Measurements from ENCODE around the gene SBNO1. TPM values are rescaled to one million over a fixed set of nuclear protein-coding genes. Genes with fewer than 3 reads are reported as not detected.

Gene SBNO1
- total and polyA plus RNA-seq, 2 donors (not counting 3 experiments of a cell fraction or from before 2014, with no cell fraction given) = 4.8 to 34.2 TPM

GRCh38 chr12:123404581-123404980 is 39.9 kb upstream of the SBNO1 start:
- Histone ChIP-seq H3K27ac (ENCODE audit: insufficient read depth, low read depth, low read length) (no peak overlapping the region), H3K4me3 (replicated peaks in 1 of 3; ENCODE audit: insufficient read depth in 1 of 3, low read depth in 1 of 3, low read length in 3 of 3) (no peak overlapping the region), H3K4me1 (ENCODE audit: control insufficient read depth, extremely low read depth, insufficient read depth, low read length) (no peaks in the 10 kb centered on the region), H3K9me3 (replicated peaks; ENCODE audit: control insufficient read depth, insufficient read depth, low read length) (no peaks in the 10 kb centered on the region), H3K27me3 (ENCODE audit: control insufficient read depth in 2 of 2, insufficient read depth in 2 of 2, low read length in 2 of 2) (no peaks in the 10 kb centered on the region), H4K20me1 (replicated peaks; ENCODE audit: control insufficient read depth, extremely low read depth, insufficient read depth, low read length) (no peaks in the 10 kb centered on the region), H3K4me2 (ENCODE audit: insufficient read depth, low read length) (no peak overlapping the region), H3K9ac (replicated peaks; ENCODE audit: extremely low read depth, insufficient read depth, low read length) (no peak overlapping the region), H3K36me3 (ENCODE audit: control insufficient read depth in 2 of 2, extremely low read depth in 1 of 2, insufficient read depth in 2 of 2, low read length in 2 of 2) (peaks cover 25 to 44% of the 10 kb centered on the region in 2 experiments), H3K9me1 (replicated peaks; ENCODE audit: control insufficient read depth, extremely low read depth, insufficient read depth, low read length) (no peaks in the 10 kb centered on the region), H3K79me2 (ENCODE audit: control insufficient read depth, insufficient read depth, low read length) (peaks cover 37% of the 10 kb centered on the region), H2AFZ (ENCODE audit: low read depth, low read length) (no peak overlapping the region)
- FAIRE-seq (peak; percentile 59), DNase-seq (ENCODE audit: low read depth, low spot score) (no peak)
- dilution Hi-C loops (cut with MboI; ENCODE audit: extremely low pct_ligation_motif_present, low sequenced_read_pairs) (no loop called here), intact Hi-C loops (cut with micrococcal nuclease) (no loop called here)
- ChIA-PET CTCF (no interaction called here), POLR2A (interaction anchor here (0.5 to 0.8 kb wide), 2 partner anchors 53 to 118 kb away, joined by 3 read pairs; partner anchors contain the start of gene SNRNP35)
- TF ChIP-seq JUN (IDR thresholded peaks at IDR 0.05; ENCODE audit: borderline replicate concordance, insufficient read depth, insufficient read length, low read depth) (no peak), POLR2A (IDR thresholded peaks at IDR 0.05; ENCODE audit: low read depth, low read length) (no peak)
- TF ChIP-seq, protein P1, sequence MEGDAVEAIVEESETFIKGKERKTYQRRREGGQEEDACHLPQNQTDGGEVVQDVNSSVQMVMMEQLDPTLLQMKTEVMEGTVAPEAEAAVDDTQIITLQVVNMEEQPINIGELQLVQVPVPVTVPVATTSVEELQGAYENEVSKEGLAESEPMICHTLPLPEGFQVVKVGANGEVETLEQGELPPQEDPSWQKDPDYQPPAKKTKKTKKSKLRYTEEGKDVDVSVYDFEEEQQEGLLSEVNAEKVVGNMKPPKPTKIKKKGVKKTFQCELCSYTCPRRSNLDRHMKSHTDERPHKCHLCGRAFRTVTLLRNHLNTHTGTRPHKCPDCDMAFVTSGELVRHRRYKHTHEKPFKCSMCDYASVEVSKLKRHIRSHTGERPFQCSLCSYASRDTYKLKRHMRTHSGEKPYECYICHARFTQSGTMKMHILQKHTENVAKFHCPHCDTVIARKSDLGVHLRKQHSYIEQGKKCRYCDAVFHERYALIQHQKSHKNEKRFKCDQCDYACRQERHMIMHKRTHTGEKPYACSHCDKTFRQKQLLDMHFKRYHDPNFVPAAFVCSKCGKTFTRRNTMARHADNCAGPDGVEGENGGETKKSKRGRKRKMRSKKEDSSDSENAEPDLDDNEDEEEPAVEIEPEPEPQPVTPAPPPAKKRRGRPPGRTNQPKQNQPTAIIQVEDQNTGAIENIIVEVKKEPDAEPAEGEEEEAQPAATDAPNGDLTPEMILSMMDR (IDR thresholded peaks at IDR 0.05; ENCODE audit: extremely low read depth in 1 of 2, insufficient read depth in 1 of 2, low read depth in 1 of 2, low read length in 2 of 2) = no peak
- no TSS peak for BruUV-seq (replicated peaks)

DNA sequence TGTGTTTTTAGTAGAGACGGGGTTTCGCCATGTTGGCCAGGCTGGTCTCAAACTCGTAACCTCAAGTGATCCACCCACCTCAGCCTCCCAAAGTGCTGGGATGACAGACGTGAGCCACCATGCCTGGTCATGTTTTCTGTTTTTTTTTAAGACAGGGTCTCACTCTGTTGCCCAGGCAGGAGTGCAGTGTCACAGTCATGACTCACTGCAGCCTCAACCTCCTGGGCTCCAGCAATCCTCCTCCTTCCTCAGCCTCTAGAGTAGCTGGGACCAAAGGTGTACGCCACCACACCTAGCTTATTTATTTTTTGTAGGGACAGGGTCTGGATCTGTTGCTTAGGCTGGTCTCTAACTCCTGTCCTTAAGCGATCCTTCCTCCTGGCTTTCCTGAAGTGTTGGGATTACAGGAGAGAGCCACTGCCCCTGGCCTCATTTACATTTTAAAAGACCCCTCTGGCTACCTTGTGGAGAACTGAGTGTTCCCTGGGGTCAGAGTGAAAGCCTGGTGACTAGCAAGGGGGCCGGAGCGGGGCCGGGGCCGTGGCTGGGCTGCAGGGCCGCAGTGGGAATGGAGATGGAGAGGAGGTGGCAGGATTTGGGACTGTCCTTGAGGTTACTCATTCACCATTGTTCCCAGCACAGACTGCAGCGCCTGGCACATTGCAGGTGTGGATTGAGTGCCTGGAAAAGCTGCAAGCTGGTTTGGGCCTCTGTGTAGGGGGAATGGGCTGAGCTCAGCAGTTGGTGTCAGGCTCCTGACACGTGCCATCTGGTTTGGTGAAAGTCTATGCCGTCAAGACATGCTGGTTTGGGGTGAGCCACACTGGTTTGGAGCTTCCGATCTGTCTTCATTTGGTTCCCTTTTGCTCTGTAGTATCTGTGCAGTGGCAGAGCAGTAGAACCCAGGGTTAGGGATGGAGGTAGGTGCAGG is 37.4 kb upstream of the SBNO1 start:
- H3K4me2 ChIP-seq (ENCODE audit: insufficient read depth, low read length) = no peak overlapping the region
- no peaks in the 10 kb centered on the region for H3K9me3 ChIP-seq (replicated peaks; ENCODE audit: control insufficient read depth, insufficient read depth, low read length)
- BruUV-seq (replicated peaks) = no TSS peak
- H3K27me3 ChIP-seq (ENCODE audit: control insufficient read depth in 2 of 2, insufficient read depth in 2 of 2, low read length in 2 of 2) = no peaks in the 10 kb centered on the region
- H2AFZ ChIP-seq (ENCODE audit: low read depth, low read length) = no peak overlapping the region
- H3K36me3 ChIP-seq (ENCODE audit: control insufficient read depth in 2 of 2, extremely low read depth in 1 of 2, insufficient read depth in 2 of 2, low read length in 2 of 2) = peaks cover 28 to 40% of the 10 kb centered on the region in 2 experiments
- DNase-seq (ENCODE audit: low read depth, low spot score) = no peak
- ChIA-PET CTCF (no interaction called here), POLR2A (no interaction called here)
- peaks cover 61% of the 10 kb centered on the region for H3K79me2 ChIP-seq (ENCODE audit: control insufficient read depth, insufficient read depth, low read length)
- peaks cover 11% of the 10 kb centered on the region for H3K4me1 ChIP-seq (ENCODE audit: control insufficient read depth, extremely low read depth, insufficient read depth, low read length)
- no peak overlapping the region for H3K9ac ChIP-seq (replicated peaks; ENCODE audit: extremely low read depth, insufficient read depth, low read length)
- no peak overlapping the region for H3K27ac ChIP-seq (ENCODE audit: insufficient read depth, low read depth, low read length)
- FAIRE-seq = no peak
- TF ChIP-seq POLR2A (IDR thresholded peaks at IDR 0.05; ENCODE audit: low read depth, low read length) (no peak), FOS (IDR thresholded peaks at IDR 0.05; ENCODE audit: borderline replicate concordance, insufficient read depth, low read length) (no peak), GATA2 (IDR thresholded peaks at IDR 0.05; ENCODE audit: insufficient read depth, insufficient read length, low read depth, low read length) (no peak), EZH2 (IDR thresholded peaks at IDR 0.05; ENCODE audit: borderline replicate concordance, low read depth, low read length, severe bottlenecking) (no peak), POLR2AphosphoS5 (IDR thresholded peaks at IDR 0.05; ENCODE audit: insufficient read depth, low read depth, low read length) (no peak), MYC (IDR thresholded peaks at IDR 0.05; ENCODE audit: low read depth, low read length) (no peak), JUN (IDR thresholded peaks at IDR 0.05; ENCODE audit: borderline replicate concordance, insufficient read depth, insufficient read length, low read depth) (no peak)
- TF ChIP-seq, protein P1 (IDR thresholded peaks at IDR 0.05; ENCODE audit: extremely low read depth in 1 of 2, insufficient read depth in 1 of 2, low read depth in 1 of 2, low read length in 2 of 2) = no peak
- TF ChIP-seq, protein P2, sequence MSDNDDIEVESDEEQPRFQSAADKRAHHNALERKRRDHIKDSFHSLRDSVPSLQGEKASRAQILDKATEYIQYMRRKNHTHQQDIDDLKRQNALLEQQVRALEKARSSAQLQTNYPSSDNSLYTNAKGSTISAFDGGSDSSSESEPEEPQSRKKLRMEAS (IDR thresholded peaks at IDR 0.05; ENCODE audit: insufficient read depth, insufficient read length) = no peak
- intact Hi-C loops (cut with micrococcal nuclease) = no loop called here
- no peaks in the 10 kb centered on the region for H3K9me1 ChIP-seq (replicated peaks; ENCODE audit: control insufficient read depth, extremely low read depth, insufficient read depth, low read length)
- dilution Hi-C loops (cut with MboI; ENCODE audit: extremely low pct_ligation_motif_present, low sequenced_read_pairs) = no loop called here
- H4K20me1 ChIP-seq (replicated peaks; ENCODE audit: control insufficient read depth, extremely low read depth, insufficient read depth, low read length) = no peaks in the 10 kb centered on the region
- no peak overlapping the region for H3K4me3 ChIP-seq (replicated peaks in 1 of 3; ENCODE audit: insufficient read depth in 1 of 3, low read depth in 1 of 3, low read length in 3 of 3)
